K562 (cell line): ENCODE data around the gene DTX4. TPM values are rescaled to one million over a fixed set of nuclear protein-coding genes. Genes with fewer than 3 reads are reported as not detected.

Experiments
- ID3 ChIP-seq, 2 experiments: fragments of 250-450 bp in 1 of 2; fragments of 450-650 bp in 1 of 2; sonication (Bioruptor Pico) in 1 of 2; IDR thresholded peaks; 2 replicates each; pipeline versions ENCODE4 v1.6.1 to v1.8.0; 2016 to 2021; ENCODE audit warnings: mild to moderate bottlenecking in 2 of 2, moderate library complexity in 2 of 2, missing compliant biosample characterization in 1 of 2, missing genetic modification characterization in 1 of 2
- KDM1A ChIP-seq, 2 experiments: fragments of 450-650 bp; IDR thresholded peaks; 2 replicates each; pipeline ENCODE4 v1.6.1; 2016; ENCODE audit warnings: mild to moderate bottlenecking in 2 of 2
- MGA ChIP-seq: fragments of 450-650 bp; IDR thresholded peaks from 2 replicates; pipeline ENCODE4 v1.6.1; 2016; ENCODE audit warnings: mild to moderate bottlenecking, moderate library complexity
- NELFE ChIP-seq: IDR thresholded peaks from 2 replicates; pipeline ENCODE4 v1.6.1; 2011; ENCODE audit warnings: mild to moderate bottlenecking; ENCODE audit not compliant: insufficient read depth, insufficient read length
- RFX7 ChIP-seq: fragments of 250-450 bp; sonication (Bioruptor Pico); IDR thresholded peaks from 2 replicates; pipeline ENCODE4 v1.5.1; 2021; ENCODE audit warnings: mild to moderate bottlenecking
- SIX5 ChIP-seq, 2 experiments: IDR thresholded peaks; 2 replicates each; pipeline ENCODE4 v1.6.1; 2011; ENCODE audit warnings: low read length in 2 of 2, borderline replicate concordance in 1 of 2, low read depth in 1 of 2, mild to moderate bottlenecking in 1 of 2, moderate library complexity in 1 of 2; ENCODE audit not compliant: insufficient read depth in 1 of 2
- TAF7 ChIP-seq: fragments of 450-650 bp; IDR thresholded peaks from 2 replicates; pipeline ENCODE4 v1.6.1; 2016; ENCODE audit warnings: missing genetic modification characterization, missing compliant biosample characterization
- ZNF184 ChIP-seq: sonication (generic); formaldehyde crosslinking; IDR thresholded peaks from 2 replicates; pipeline ENCODE4 v1.5.0; 2020; ENCODE audit warnings: missing genetic modification reagents
- ZNF445 ChIP-seq: fragments of 250-450 bp; sonication (Bioruptor Pico); IDR thresholded peaks from 2 replicates; pipeline ENCODE4 v1.4.0; 2020; ENCODE audit warnings: low read depth, mild to moderate bottlenecking, moderate library complexity
- ZSCAN32 ChIP-seq: fragments of 450-650 bp; formaldehyde crosslinking; IDR thresholded peaks from 2 replicates; pipeline ENCODE4 v1.4.0; 2020; ENCODE audit warnings: mild to moderate bottlenecking, moderate library complexity
- polyA plus RNA-seq, 8 experiments: library from polyadenylated mRNA; depleted of rRNA in 4 of 8; stranded (reverse) in 5 of 8; unstranded in 3 of 8; fragments of >200 nt; fragmentation: Nextera tagmentation in 2 of 8; fragmentation: Illumina TruSeq in 1 of 8; extraction: Ambion mirVana in 2 of 8; extraction: Trizol in 1 of 8; gene quantifications; 2 replicates each; pipeline versions ENCODE4 v1.2.1 to v1.2.3, GENCODE V29; 2011 to 2014; ENCODE audit warnings: inconsistent platforms in 1 of 8, missing spikeins in 1 of 8
- total RNA-seq, 7 experiments: library from RNA; depleted of rRNA in 6 of 7; stranded (reverse); fragments of >200 nt in 6 of 7; fragmentation: Illumina TruSeq in 2 of 7; extraction: Trizol in 2 of 7; gene quantifications; 2 replicates each; pipeline versions ENCODE4 v1.2.1 to v1.2.3, GENCODE V29; 2011 to 2021; ENCODE audit warnings: low replicate concordance in 1 of 7

The DTX4 gene
- total and polyA plus RNA-seq, 9 of the 15 experiments (the other 6 are each of a cell fraction or from before 2014, with no cell fraction given) = 0.03 to 0.47 (median 0.04) TPM; not detected in 4

GRCh38 chr11:59171508-59172322 lies at the start of gene DTX4 (continued):
- TF ChIP-seq SIX5 (IDR thresholded peaks at IDR 0.05; ENCODE audit: borderline replicate concordance in 1 of 2, insufficient read depth in 1 of 2, low read depth in 1 of 2, low read length in 2 of 2) = no peak
- TF ChIP-seq ZNF184 (CRISPR knock-in tag) = no peak
- TF ChIP-seq RFX7 (CRISPR knock-in tag) = no peak
- no peak for TF ChIP-seq TAF7 (tag)
- no peak for TF ChIP-seq ZNF445 (CRISPR knock-in tag)
- TF ChIP-seq KDM1A (IDR thresholded peaks at IDR 0.05) = no peak
- no peak for TF ChIP-seq ID3 (CRISPR knock-in tag; IDR thresholded peaks at IDR 0.05)
- TF ChIP-seq ID3 (tag; IDR thresholded peaks at IDR 0.05) = no peak
- no peak for TF ChIP-seq NELFE
- TF ChIP-seq ZSCAN32 (CRISPR knock-in tag) = no peak
- peak; percentile 77 for TF ChIP-seq MGA
